Endodermal cell (in vitro differentiated cells): ENCODE data around the gene RPUSD2. TPM values are rescaled to one million over a fixed set of nuclear protein-coding genes. Genes with fewer than 3 reads are reported as not detected.

ENCODE experiments used
- DNase-seq: peaks from one replicate; pipeline ENCODE4 v3.0.0-alpha.2; 2017
- H3K27ac ChIP-seq: 2 replicates; pipeline ENCODE4 v1.5.1; 2013; ENCODE audit warnings: mild to moderate bottlenecking, low read depth, low read length, moderate library complexity
- H3K27me3 ChIP-seq: 2 replicates; pipeline ENCODE4 v1.6.1; 2013; ENCODE audit warnings: mild to moderate bottlenecking, low read length, moderate library complexity; ENCODE audit not compliant: insufficient read depth, control insufficient read depth, poor library complexity, severe bottlenecking
- H3K36me3 ChIP-seq: 2 replicates; pipeline ENCODE4 v1.7.0; 2013; ENCODE audit warnings: mild to moderate bottlenecking, low read length, moderate library complexity; ENCODE audit not compliant: control insufficient read depth, insufficient read depth
- H3K4me1 ChIP-seq: one replicate; pipeline ENCODE4 v1.7.0; 2013; ENCODE audit warnings: low read length; ENCODE audit not compliant: control insufficient read depth, insufficient read depth
- H3K4me3 ChIP-seq: 2 replicates; pipeline ENCODE4 v1.5.1; 2013; ENCODE audit warnings: mild to moderate bottlenecking, low read length, moderate library complexity
- H3K9ac ChIP-seq: 2 replicates; pipeline ENCODE4 v1.6.1; 2013; ENCODE audit warnings: mild to moderate bottlenecking, low read length, moderate library complexity; ENCODE audit not compliant: poor library complexity, severe bottlenecking; ENCODE audit errors: extremely low read depth
- H3K9me3 ChIP-seq: 2 replicates; pipeline ENCODE4 v1.6.1; 2013; ENCODE audit warnings: mild to moderate bottlenecking, low read length, moderate library complexity; ENCODE audit not compliant: control insufficient read depth
- H3K27ac Mint-ChIP-seq: 2 replicates; pipeline ENCODE4 v1.8.0; 2020; ENCODE audit warnings: mixed read lengths
- H3K27me3 Mint-ChIP-seq: 2 replicates; pipeline ENCODE4 v1.8.0; 2021; ENCODE audit warnings: mild to moderate bottlenecking, mixed read lengths; ENCODE audit not compliant: insufficient read depth
- H3K36me3 Mint-ChIP-seq: 2 replicates; pipeline ENCODE4 v1.8.0; 2020; ENCODE audit warnings: low read depth, mixed read lengths
- H3K4me1 Mint-ChIP-seq: 2 replicates; pipeline ENCODE4 v1.8.0; 2020; ENCODE audit warnings: mixed read lengths
- H3K4me3 Mint-ChIP-seq: 2 replicates; pipeline ENCODE4 v1.8.0; 2020; ENCODE audit warnings: mild to moderate bottlenecking, moderate library complexity, mixed read lengths
- H3K9me3 Mint-ChIP-seq: 2 replicates; pipeline ENCODE4 v1.8.0; 2020; ENCODE audit warnings: mild to moderate bottlenecking, mixed read lengths
- WGBS, 2 experiments: methylation state at CpG; one replicate each; pipeline versions ENCODE4 v1.1.5 to v1.1.7; 2013; ENCODE audit warnings: missing lambda C conversion rate in 2 of 2, mixed read lengths in 1 of 2; ENCODE audit not compliant: insufficient coverage in 1 of 2, insufficient read length in 1 of 2; 5-methylcytosine and 5-hydroxymethylcytosine counted together
- total RNA-seq, 2 donors: library from RNA; stranded (reverse); fragmentation: NEBNext Ultra II Directional in 1 of 2; extraction: Animal tissue kit (Norgen Biotek cat#: 25700) in 1 of 2; gene quantifications; 2 replicates in 1 of 2; 3 replicates in 1 of 2; pipeline ENCODE4 v1.2.1, GENCODE V29; 2021
- TF ChIP-seq, protein P1 (sequence below): fragments of 200-600 bp; sonication (generic); conservative IDR thresholded peaks from 2 replicates; pipeline ENCODE4 v1.5.0; 2021; ENCODE audit warnings: antibody characterized with exemption, mild to moderate bottlenecking

The RPUSD2 gene
- total RNA-seq, 2 donors from 2014 or later, result 16.5 to 20.5 TPM

DNA sequence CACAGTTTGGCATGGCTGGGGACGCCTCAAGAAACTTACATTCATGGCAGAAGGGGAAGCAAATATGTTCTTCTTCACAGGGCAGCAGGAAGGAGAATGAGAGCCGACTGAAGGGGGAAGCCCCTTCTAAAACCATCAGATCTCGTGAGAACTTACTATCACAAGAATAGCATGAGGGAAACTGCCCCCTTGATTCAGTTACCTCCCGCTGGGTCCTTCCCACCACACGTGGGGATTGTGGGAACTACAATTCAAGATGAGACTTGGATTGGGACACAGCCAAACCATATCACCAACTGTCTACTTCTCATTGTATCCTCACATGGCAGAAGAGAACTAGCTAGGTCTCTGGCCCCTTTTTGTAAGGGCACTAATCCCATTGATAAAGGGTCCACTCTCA lies 34.7 kb upstream of the RPUSD2 start:
- Histone ChIP-seq H3K27me3 (no peaks in the 10 kb centered on the region), H3K36me3 (no peaks in the 10 kb centered on the region), H3K27ac (no peak overlapping the region), H3K4me1 (no peaks in the 10 kb centered on the region), H3K4me3 (no peak overlapping the region), H3K9me3 (no peaks in the 10 kb centered on the region), H3K9ac (no peak overlapping the region)
- Mint-ChIP-seq H3K9me3 (no peaks in the 10 kb centered on the region), H3K27ac (no peak overlapping the region), H3K36me3 (no peaks in the 10 kb centered on the region), H3K4me1 (no peaks in the 10 kb centered on the region), H3K27me3 (no peaks in the 10 kb centered on the region), H3K4me3 (no peak overlapping the region)
- 70 to 90% methylated on average over 1 to 5 of the region's 5 CpGs for WGBS, 2 experiments
- DNase-seq, result no peak
- TF ChIP-seq, protein P1, sequence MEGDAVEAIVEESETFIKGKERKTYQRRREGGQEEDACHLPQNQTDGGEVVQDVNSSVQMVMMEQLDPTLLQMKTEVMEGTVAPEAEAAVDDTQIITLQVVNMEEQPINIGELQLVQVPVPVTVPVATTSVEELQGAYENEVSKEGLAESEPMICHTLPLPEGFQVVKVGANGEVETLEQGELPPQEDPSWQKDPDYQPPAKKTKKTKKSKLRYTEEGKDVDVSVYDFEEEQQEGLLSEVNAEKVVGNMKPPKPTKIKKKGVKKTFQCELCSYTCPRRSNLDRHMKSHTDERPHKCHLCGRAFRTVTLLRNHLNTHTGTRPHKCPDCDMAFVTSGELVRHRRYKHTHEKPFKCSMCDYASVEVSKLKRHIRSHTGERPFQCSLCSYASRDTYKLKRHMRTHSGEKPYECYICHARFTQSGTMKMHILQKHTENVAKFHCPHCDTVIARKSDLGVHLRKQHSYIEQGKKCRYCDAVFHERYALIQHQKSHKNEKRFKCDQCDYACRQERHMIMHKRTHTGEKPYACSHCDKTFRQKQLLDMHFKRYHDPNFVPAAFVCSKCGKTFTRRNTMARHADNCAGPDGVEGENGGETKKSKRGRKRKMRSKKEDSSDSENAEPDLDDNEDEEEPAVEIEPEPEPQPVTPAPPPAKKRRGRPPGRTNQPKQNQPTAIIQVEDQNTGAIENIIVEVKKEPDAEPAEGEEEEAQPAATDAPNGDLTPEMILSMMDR, result no peak

DNA sequence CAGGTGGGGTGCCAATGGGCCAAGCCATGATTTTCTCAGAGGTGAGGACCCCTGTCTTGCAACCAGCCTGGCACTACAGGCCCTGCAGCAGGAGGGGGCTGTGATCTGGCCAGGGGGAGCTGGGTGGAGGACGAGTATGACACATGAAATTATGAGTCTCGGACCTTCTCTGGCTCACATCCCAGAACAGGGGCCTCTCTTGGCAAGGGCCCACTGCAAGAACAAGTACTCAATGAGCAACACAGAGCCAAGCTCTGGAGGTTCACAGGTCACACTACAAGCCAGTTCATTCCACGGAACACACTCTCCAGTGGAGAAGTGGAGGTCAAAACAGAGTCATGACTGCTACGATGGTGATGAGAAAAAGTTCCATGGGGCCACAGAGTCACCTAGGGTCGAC lies 32.6 kb upstream of the RPUSD2 start:
- Histone ChIP-seq H3K36me3 (no peaks in the 10 kb centered on the region), H3K4me3 (no peak overlapping the region), H3K27ac (no peak overlapping the region), H3K27me3 (no peaks in the 10 kb centered on the region), H3K9ac (no peak overlapping the region), H3K9me3 (no peaks in the 10 kb centered on the region), H3K4me1 (no peaks in the 10 kb centered on the region)
- TF ChIP-seq, protein P1, result no peak
- no peaks in the 10 kb centered on the region for H3K36me3 Mint-ChIP-seq
- H3K4me1 Mint-ChIP-seq, result no peaks in the 10 kb centered on the region
- 89% methylated on average over 5 of the region's 5 CpGs for WGBS, 2 experiments
- no peaks in the 10 kb centered on the region for H3K9me3 Mint-ChIP-seq
- no peak overlapping the region for H3K4me3 Mint-ChIP-seq
- no peaks in the 10 kb centered on the region for H3K27me3 Mint-ChIP-seq
- no peak for DNase-seq
- H3K27ac Mint-ChIP-seq, result no peak overlapping the region

DNA sequence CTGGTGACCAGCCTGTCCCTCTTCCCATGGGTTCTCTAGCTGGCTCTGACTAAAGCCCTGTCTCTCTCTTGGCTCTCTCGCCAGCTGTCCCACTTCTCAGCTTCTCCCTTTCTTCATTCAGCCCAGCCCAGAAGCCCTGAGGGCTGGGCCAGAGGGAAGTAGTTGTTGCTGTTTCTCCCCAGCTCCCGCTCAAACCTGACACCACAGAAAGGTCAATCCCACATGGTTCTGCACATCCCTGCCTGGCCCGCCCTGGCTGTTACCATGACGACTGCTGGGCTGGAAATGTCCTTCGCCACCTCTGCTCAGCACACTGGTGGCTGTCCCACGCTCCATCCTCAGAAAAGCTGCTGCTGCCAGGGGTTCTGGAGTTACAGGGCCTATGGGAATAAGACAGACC lies 30.1 kb upstream of the RPUSD2 start:
- no peaks in the 10 kb centered on the region for H3K27me3 Mint-ChIP-seq
- H3K4me1 Mint-ChIP-seq, result no peaks in the 10 kb centered on the region
- no peaks in the 10 kb centered on the region for H3K9me3 Mint-ChIP-seq
- H3K27ac Mint-ChIP-seq, result no peak overlapping the region
- H3K4me3 Mint-ChIP-seq, result no peak overlapping the region
- Histone ChIP-seq H3K27ac (no peak overlapping the region), H3K27me3 (no peaks in the 10 kb centered on the region), H3K4me3 (no peak overlapping the region), H3K9ac (no peak overlapping the region), H3K36me3 (no peaks in the 10 kb centered on the region), H3K4me1 (no peaks in the 10 kb centered on the region), H3K9me3 (no peaks in the 10 kb centered on the region)
- H3K36me3 Mint-ChIP-seq, result no peaks in the 10 kb centered on the region
- WGBS, 2 experiments, result 83 to 88% methylated on average over 4 to 6 of the region's 6 CpGs
- no peak for DNase-seq
- TF ChIP-seq, protein P1, result no peak
